GM12873 (cell line): ENCODE data around the gene TRABD2B.

ENCODE experiments used
- TF ChIP-seq, protein P1 (sequence below): IDR thresholded peaks from 2 replicates; pipeline ENCODE4 v1.5.1; 2012; ENCODE audit warnings: low read depth, mild to moderate bottlenecking, moderate library complexity, low read length, control low read depth; ENCODE audit not compliant: insufficient read depth; ENCODE audit errors: missing control alignments

Gene TRABD2B

DNA sequence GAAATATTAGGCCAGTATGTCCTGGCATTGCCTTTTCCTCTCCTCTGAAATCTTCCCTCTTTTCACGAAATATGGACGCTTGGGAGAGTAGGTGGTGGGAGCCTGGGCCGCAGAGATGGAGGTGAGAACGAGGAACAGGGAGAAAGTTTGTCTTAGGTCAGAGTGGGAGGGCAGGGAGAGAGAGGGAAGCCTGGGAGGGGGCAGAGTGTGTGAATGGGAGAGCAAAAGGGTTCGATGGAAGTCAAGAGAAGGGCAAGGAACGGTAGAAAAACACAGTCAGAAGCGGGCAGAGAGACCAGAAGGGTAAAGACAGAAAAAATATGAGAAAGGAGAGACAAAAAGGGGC, 1.2 kb downstream of the TRABD2B start:
- TF ChIP-seq, protein P1, sequence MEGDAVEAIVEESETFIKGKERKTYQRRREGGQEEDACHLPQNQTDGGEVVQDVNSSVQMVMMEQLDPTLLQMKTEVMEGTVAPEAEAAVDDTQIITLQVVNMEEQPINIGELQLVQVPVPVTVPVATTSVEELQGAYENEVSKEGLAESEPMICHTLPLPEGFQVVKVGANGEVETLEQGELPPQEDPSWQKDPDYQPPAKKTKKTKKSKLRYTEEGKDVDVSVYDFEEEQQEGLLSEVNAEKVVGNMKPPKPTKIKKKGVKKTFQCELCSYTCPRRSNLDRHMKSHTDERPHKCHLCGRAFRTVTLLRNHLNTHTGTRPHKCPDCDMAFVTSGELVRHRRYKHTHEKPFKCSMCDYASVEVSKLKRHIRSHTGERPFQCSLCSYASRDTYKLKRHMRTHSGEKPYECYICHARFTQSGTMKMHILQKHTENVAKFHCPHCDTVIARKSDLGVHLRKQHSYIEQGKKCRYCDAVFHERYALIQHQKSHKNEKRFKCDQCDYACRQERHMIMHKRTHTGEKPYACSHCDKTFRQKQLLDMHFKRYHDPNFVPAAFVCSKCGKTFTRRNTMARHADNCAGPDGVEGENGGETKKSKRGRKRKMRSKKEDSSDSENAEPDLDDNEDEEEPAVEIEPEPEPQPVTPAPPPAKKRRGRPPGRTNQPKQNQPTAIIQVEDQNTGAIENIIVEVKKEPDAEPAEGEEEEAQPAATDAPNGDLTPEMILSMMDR, result no peak

GRCh38 chr1:47995306-47996050, 1.7 kb downstream of the TRABD2B start:
- TF ChIP-seq, protein P1, result no peak

- TF ChIP-seq, protein P1, result no peak
Measured at GRCh38 chr1:47993881-47994625, 3.1 kb downstream of the TRABD2B start.

GRCh38 chr1:47993416-47993740, 3.8 kb downstream of the TRABD2B start:
- TF ChIP-seq, protein P1, result no peak

DNA sequence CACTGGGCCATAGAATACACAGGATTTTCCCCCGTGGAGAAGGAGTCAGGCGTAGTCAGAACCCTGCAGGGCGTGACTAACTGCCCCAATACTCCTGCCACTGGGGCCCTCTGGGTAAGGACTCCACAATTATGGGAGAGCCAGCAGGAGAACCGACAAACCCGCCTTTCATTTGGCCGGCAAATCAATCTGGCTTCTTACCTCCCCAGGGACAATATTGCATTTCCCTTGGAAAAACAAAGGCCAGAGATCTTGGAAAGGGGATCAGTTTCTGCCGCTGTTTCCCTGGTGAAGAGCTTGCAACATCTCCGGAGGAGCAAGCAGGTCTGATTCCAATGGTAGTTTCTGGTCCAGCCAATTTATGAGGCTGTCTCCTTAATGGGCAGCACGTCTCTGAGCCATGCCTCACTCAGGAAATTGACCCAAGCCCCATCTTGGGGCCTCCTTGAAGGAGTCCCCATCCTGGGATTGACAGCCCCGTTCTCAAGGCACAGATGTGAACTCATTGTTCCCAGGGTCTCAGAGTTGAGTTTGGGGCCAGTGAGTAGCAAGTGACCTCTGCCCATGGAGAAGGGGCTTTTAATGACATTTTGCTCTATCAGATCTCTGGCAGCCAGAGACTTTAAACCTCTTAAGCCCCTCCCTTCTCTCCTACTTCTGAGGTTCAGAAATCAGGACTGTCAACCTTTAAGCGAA, 4.3 kb downstream of the TRABD2B start:
- TF ChIP-seq, protein P1, result no peak

DNA sequence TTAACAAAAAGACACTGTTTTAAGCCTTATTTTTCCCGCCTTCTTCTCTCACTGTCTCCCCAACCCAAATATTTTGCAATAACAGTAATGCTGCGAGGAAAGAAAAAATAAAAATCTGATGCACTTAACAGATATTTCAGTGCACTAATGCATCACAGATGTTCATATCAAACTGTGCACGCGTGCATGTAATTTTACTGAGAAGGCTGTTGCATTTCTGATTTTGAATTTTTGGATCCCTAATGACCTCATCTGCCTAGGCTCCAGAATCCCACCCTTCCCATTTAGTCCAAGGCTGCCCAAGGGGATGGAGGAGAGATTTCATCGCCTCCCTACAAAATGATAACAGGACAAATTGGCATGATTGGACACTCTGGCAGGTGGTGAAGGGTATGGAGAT, 5.5 kb downstream of the TRABD2B start:
- TF ChIP-seq, protein P1, result no peak

DNA sequence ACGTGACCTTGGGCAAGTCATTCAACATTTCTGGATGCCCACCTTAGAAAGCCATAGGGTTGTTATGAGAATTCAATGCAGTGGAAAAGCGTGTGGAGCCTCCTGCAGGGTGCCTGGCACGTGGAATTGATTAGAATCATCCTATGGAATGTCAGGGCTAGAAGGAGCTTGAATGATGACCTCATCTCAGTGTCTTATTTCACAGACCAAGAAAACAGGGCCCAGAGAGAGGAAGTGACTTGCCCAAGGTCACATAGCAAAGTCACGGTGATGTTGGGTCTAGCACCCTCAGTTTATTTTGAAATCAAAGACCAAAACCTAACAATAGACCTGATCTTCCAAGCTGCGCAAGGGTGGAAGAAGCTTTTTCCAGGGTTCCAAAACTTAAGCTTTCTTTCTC, 6.0 kb downstream of the TRABD2B start:
- TF ChIP-seq, protein P1, result no peak
